ENCODE data around the gene LARP1B.

DNA sequence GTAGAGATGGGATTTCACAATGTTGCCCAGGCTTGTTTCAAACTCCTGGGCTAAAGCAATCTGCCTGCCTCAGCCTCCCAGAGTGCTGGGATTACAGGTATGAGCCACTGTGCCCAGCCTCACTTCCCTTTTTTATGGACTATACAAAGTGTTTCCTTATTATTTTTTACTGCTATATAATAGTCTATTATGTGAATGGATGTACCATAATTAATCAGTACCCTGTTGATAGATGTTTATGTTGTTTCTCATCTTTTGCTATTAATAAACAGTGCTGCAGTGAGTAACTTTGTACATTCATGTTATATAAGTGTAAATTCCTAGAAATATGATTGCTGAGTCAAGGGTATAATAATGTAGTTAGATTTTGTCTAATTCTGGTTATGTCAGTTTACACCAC lies 35.8 kb upstream of the LARP1B start:
- no peak for TF ChIP-seq CTCF (IDR thresholded peaks at IDR 0.05 in 2 of 3, conservative IDR thresholded peaks at IDR 0.05 in 1 of 3; ENCODE audit: borderline replicate concordance in 1 of 3, insufficient read depth in 1 of 3, low read depth in 2 of 3, low read length in 2 of 3)
- TF ChIP-seq, protein P1, sequence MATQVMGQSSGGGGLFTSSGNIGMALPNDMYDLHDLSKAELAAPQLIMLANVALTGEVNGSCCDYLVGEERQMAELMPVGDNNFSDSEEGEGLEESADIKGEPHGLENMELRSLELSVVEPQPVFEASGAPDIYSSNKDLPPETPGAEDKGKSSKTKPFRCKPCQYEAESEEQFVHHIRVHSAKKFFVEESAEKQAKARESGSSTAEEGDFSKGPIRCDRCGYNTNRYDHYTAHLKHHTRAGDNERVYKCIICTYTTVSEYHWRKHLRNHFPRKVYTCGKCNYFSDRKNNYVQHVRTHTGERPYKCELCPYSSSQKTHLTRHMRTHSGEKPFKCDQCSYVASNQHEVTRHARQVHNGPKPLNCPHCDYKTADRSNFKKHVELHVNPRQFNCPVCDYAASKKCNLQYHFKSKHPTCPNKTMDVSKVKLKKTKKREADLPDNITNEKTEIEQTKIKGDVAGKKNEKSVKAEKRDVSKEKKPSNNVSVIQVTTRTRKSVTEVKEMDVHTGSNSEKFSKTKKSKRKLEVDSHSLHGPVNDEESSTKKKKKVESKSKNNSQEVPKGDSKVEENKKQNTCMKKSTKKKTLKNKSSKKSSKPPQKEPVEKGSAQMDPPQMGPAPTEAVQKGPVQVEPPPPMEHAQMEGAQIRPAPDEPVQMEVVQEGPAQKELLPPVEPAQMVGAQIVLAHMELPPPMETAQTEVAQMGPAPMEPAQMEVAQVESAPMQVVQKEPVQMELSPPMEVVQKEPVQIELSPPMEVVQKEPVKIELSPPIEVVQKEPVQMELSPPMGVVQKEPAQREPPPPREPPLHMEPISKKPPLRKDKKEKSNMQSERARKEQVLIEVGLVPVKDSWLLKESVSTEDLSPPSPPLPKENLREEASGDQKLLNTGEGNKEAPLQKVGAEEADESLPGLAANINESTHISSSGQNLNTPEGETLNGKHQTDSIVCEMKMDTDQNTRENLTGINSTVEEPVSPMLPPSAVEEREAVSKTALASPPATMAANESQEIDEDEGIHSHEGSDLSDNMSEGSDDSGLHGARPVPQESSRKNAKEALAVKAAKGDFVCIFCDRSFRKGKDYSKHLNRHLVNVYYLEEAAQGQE (IDR thresholded peaks at IDR 0.05; ENCODE audit: low read depth) = no peak
- TF ChIP-seq POLR2A (IDR thresholded peaks at IDR 0.05; ENCODE audit: borderline replicate concordance, extremely low read depth, insufficient read depth, insufficient read length) = no peak
- TF ChIP-seq, protein P2, sequence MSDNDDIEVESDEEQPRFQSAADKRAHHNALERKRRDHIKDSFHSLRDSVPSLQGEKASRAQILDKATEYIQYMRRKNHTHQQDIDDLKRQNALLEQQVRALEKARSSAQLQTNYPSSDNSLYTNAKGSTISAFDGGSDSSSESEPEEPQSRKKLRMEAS (IDR thresholded peaks at IDR 0.05) = no peak
- no peak for TF ChIP-seq CEBPB (IDR thresholded peaks at IDR 0.05; ENCODE audit: low read depth)
- no peak for TF ChIP-seq EZH2phosphoT487 (IDR thresholded peaks at IDR 0.05; ENCODE audit: borderline replicate concordance)
- TF ChIP-seq EGR1 (IDR thresholded peaks at IDR 0.05; ENCODE audit: low read depth) = no peak
- TF ChIP-seq JUND (IDR thresholded peaks at IDR 0.05) = no peak
- TF ChIP-seq ZNF274 (IDR thresholded peaks at IDR 0.05; ENCODE audit: low read depth, low read length) = no peak
- no peak for TF ChIP-seq SP1 (IDR thresholded peaks at IDR 0.05; ENCODE audit: low read depth)
